B cell (primary cell): Measurements from ENCODE around the gene ADA. TPM values are rescaled to one million over a fixed set of nuclear protein-coding genes. Genes with fewer than 3 reads are reported as not detected.

Experiments used
- ATAC-seq: fragments of 200-7000 bp; cut with Tn5 transposase; one replicate; pipeline ENCODE4 v1.10.0; 2021; ENCODE audit warnings: low read depth, mild to moderate bottlenecking, moderate number of reproducible peaks, moderate library complexity
- CTCF ChIA-PET: fragments of 350-600 bp; sonication (Branson Sonifier 250); formaldehyde crosslinking; loops from one replicate; lab custom pipeline; 2021; ENCODE audit warnings: antibody characterized with exemption, inconsistent platforms; lab: Charles Lee
- POLR2A ChIA-PET: fragments of 350-600 bp; sonication (Branson Sonifier 250); formaldehyde crosslinking; loops from one replicate; lab custom pipeline; 2021; ENCODE audit warnings: antibody characterized with exemption; lab: Charles Lee
- DNase-seq: peaks from one replicate; pipeline ENCODE4 v3.0.0; 2013
- H2AFZ ChIP-seq: 2 replicates; pipeline ENCODE4 v1.6.1; 2012; ENCODE audit warnings: mild to moderate bottlenecking, low read depth, low read length; ENCODE audit not compliant: insufficient read depth, poor library complexity, severe bottlenecking
- H3K27ac ChIP-seq, 2 donors: 1 replicate in 1 of 2; 2 replicates in 1 of 2; pipeline ENCODE4 v1.5.1; 2012 to 2013; ENCODE audit warnings: low read length in 2 of 2, mild to moderate bottlenecking in 2 of 2, moderate library complexity in 1 of 2
- H3K27me3 ChIP-seq, 4 experiments: fragments of 200-600 bp in 1 of 4; sonication (generic) in 1 of 4; replicated peaks in 1 of 4; 1 replicate in 2 of 4; 2 replicates in 2 of 4; pipeline versions ENCODE4 v1.6.1 to v1.7.0; 2013 to 2016; ENCODE audit warnings: low read length in 3 of 4, mild to moderate bottlenecking in 2 of 4, mixed read lengths in 1 of 4, moderate library complexity in 1 of 4; ENCODE audit not compliant: insufficient read depth in 4 of 4, control insufficient read depth in 3 of 4; ENCODE audit errors: control extremely low read depth in 1 of 4
- H3K36me3 ChIP-seq, 2 experiments: replicated peaks in 1 of 2; 1 replicate in 1 of 2; 2 replicates in 1 of 2; pipeline versions ENCODE4 v1.6.1 to v1.7.1; 2013; ENCODE audit warnings: low read length in 1 of 2; ENCODE audit not compliant: insufficient read depth in 2 of 2, control insufficient read depth in 1 of 2; ENCODE audit errors: control extremely low read depth in 1 of 2, extremely low read depth in 1 of 2
- H3K4me1 ChIP-seq, 2 donors: fragments of 200-600 bp in 1 of 2; sonication (generic) in 1 of 2; 1 replicate in 1 of 2; 2 replicates in 1 of 2; pipeline versions ENCODE4 v1.5.1 to v1.6.1; 2013 to 2017; ENCODE audit warnings: low read length in 2 of 2; ENCODE audit not compliant: control insufficient read depth in 2 of 2, insufficient read depth in 2 of 2
- H3K4me2 ChIP-seq: replicated peaks from 2 replicates; pipeline ENCODE3; 2012; ENCODE audit warnings: mild to moderate bottlenecking, low read depth, low read length; ENCODE audit not compliant: poor library complexity, severe bottlenecking
- H3K4me3 ChIP-seq, 5 experiments: fragments of 200-600 bp in 1 of 5; sonication (generic) in 1 of 5; 1 replicate in 3 of 5; 2 replicates in 2 of 5; pipeline versions ENCODE4 v1.5.1 to v1.7.0; 2011 to 2016; ENCODE audit warnings: low read length in 4 of 5, mild to moderate bottlenecking in 4 of 5, low read depth in 2 of 5, control low read depth in 1 of 5, moderate library complexity in 1 of 5; ENCODE audit not compliant: insufficient read depth in 1 of 5; ENCODE audit errors: control extremely low read depth in 1 of 5, extremely low read depth in 1 of 5
- H3K79me2 ChIP-seq: fragments of 200-600 bp; sonication (generic); one replicate; pipeline ENCODE4 v1.6.0; 2016; ENCODE audit warnings: low read length; ENCODE audit not compliant: control insufficient read depth, insufficient read depth
- H3K9ac ChIP-seq: fragments of 200-600 bp; sonication (generic); 2 replicates; pipeline ENCODE4 v1.6.1; 2017; ENCODE audit warnings: mild to moderate bottlenecking, low read length, moderate library complexity
- H3K9me3 ChIP-seq, 3 donors: one replicate each; pipeline versions ENCODE4 v1.6.1 to v1.7.1; 2013; ENCODE audit warnings: low read length in 2 of 3; ENCODE audit not compliant: control insufficient read depth in 2 of 3, insufficient read depth in 1 of 3; ENCODE audit errors: control extremely low read depth in 1 of 3
- H4K20me1 ChIP-seq: 2 replicates; pipeline ENCODE4 v1.6.0; 2012; ENCODE audit warnings: mild to moderate bottlenecking, low read length; ENCODE audit not compliant: insufficient read depth, control insufficient read depth, poor library complexity, severe bottlenecking
- H3K27ac Mint-ChIP-seq: one replicate; pipeline ENCODE4 v1.8.0; 2021; ENCODE audit warnings: mixed read lengths
- H3K27me3 Mint-ChIP-seq: one replicate; pipeline ENCODE4 v1.8.0; 2021; ENCODE audit warnings: mixed read lengths
- H3K4me1 Mint-ChIP-seq: one replicate; pipeline ENCODE4 v1.8.0; 2021; ENCODE audit warnings: mixed read lengths
- H3K4me3 Mint-ChIP-seq: one replicate; pipeline ENCODE4 v1.8.0; 2021; ENCODE audit warnings: mixed read lengths
- H3K9me3 Mint-ChIP-seq: one replicate; pipeline ENCODE4 v1.8.0; 2022; ENCODE audit warnings: mixed read lengths; ENCODE audit not compliant: insufficient read depth
- CTCF ChIP-seq: fragments of 200-600 bp; IDR thresholded peaks from one replicate; pipeline ENCODE4 v1.8.0; 2022; ENCODE audit warnings: antibody characterized with exemption, mild to moderate bottlenecking
- EZH2 ChIP-seq: IDR thresholded peaks from 2 replicates; pipeline ENCODE4 v1.6.1; 2012; ENCODE audit warnings: borderline replicate concordance, low read depth, mild to moderate bottlenecking, moderate library complexity, low read length; ENCODE audit not compliant: insufficient read depth, poor library complexity, severe bottlenecking
- WGBS: methylation state at CpG from one replicate; pipeline ENCODE4 v1.1.5; 2013; ENCODE audit warnings: missing lambda C conversion rate; ENCODE audit not compliant: insufficient coverage; 5-methylcytosine and 5-hydroxymethylcytosine counted together
- intact Hi-C: fragments of 100-400 bp; cut with micrococcal nuclease; formaldehyde crosslinking; loops from one replicate; pipeline ENCODE4 v1.10.0; 2022
- polyA plus RNA-seq: library from polyadenylated mRNA; depleted of rRNA; stranded (reverse); fragments of >200 nt; gene quantifications from 2 replicates; pipeline ENCODE4 v1.2.3, GENCODE V29; 2012
- total RNA-seq, 2 donors: library from RNA; stranded (reverse); fragments of 120-200 nt in 1 of 2; gene quantifications; 1 replicate in 1 of 2; 2 replicates in 1 of 2; pipeline versions ENCODE4 v1.2.3 to v1.2.4, GENCODE V29; 2013 to 2022

Gene ADA
- total and polyA plus RNA-seq, 2 donors (not counting 1 experiment from before 2014, with no cell fraction given), result 10.0 to 34.2 TPM

GRCh38 chr20:44635877-44636276 is 15.6 kb downstream of the ADA start:
- DNase-seq, result no peak
- peaks cover 10% of the 10 kb centered on the region for H3K4me1 Mint-ChIP-seq
- H3K27me3 Mint-ChIP-seq, result no peaks in the 10 kb centered on the region
- Histone ChIP-seq H3K27me3 (no peaks in the 10 kb centered on the region), H3K9me3 (peaks cover 0 to 6% (median 0%) of the 10 kb centered on the region in 3 donors), H2AFZ (no peak overlapping the region), H3K4me2 (no peak overlapping the region), H3K27ac (no peak overlapping the region), H3K9ac (no peak overlapping the region), H3K36me3 (no peaks in the 10 kb centered on the region), H3K79me2 (no peaks in the 10 kb centered on the region), H3K4me3 (no peak overlapping the region), H4K20me1 (no peaks in the 10 kb centered on the region), H3K4me1 (no peaks in the 10 kb centered on the region)
- POLR2A ChIA-PET, result no interaction called here
- intact Hi-C loops, result no loop called here
- CTCF ChIA-PET, result interaction anchor here (1.0 to 1.4 kb wide), 2 partner anchors 10 to 50 kb away, joined by 5 to 7 read pairs; no protein-coding TSS in a partner anchor
- no peak for ATAC-seq
- no peak overlapping the region for H3K4me3 Mint-ChIP-seq
- TF ChIP-seq CTCF, result no peak
- TF ChIP-seq EZH2, result no peak
- WGBS, result 87% methylated on average over 3 of the region's 4 CpGs
- no peaks in the 10 kb centered on the region for H3K9me3 Mint-ChIP-seq
- H3K27ac Mint-ChIP-seq, result no peak overlapping the region

- ChIA-PET POLR2A (no interaction called here), CTCF (interaction anchor here (1.9 to 2.0 kb wide), 2 partner anchors 24 to 58 kb away, joined by 6 to 14 read pairs; no protein-coding TSS in a partner anchor)
- Histone ChIP-seq H3K36me3 (no peaks in the 10 kb centered on the region), H3K4me2 (no peak overlapping the region), H3K27ac (no peak overlapping the region), H3K4me3 (no peak overlapping the region), H3K27me3 (no peaks in the 10 kb centered on the region), H4K20me1 (no peaks in the 10 kb centered on the region), H3K9me3 (peaks cover 0 to 3% (median 0%) of the 10 kb centered on the region in 3 donors), H3K79me2 (no peaks in the 10 kb centered on the region), H2AFZ (no peak overlapping the region), H3K4me1 (no peaks in the 10 kb centered on the region), H3K9ac (no peak overlapping the region)
- Mint-ChIP-seq H3K4me3 (no peak overlapping the region), H3K27ac (no peak overlapping the region), H3K9me3 (no peaks in the 10 kb centered on the region), H3K27me3 (no peaks in the 10 kb centered on the region), H3K4me1 (peaks cover 3% of the 10 kb centered on the region)
- TF ChIP-seq EZH2, result no peak
- no peak for TF ChIP-seq CTCF
- ATAC-seq (no peak), DNase-seq (no peak)
- WGBS, result 90% methylated on average over 11 of the region's 18 CpGs
- intact Hi-C loops, result no loop called here
Observed at GRCh38 chr20:44633872-44634600, 17.5 kb downstream of the ADA start.
